GM18867 (cell line): ENCODE measurements around the gene UST.
"Not testable (repeated sequence)": the region's sequence is repeated elsewhere in the genome, so short reads cannot be mapped to it uniquely, and the experiment has no call there.

Source experiments
- ATAC-seq: cut with Tn5 transposase; IDR thresholded peaks from one replicate; pipeline ENCODE4 v1.9.1; 2021; ENCODE audit warnings: mild to moderate bottlenecking, moderate library complexity; ENCODE audit not compliant: unreplicated experiment

UST gene

GRCh38 chr6:148735989-148736388 lies 10.8 kb upstream of the UST start:
- no peak for ATAC-seq

- no peak for ATAC-seq
Measured at GRCh38 chr6:148736774-148737412, 9.9 kb upstream of the UST start.

DNA sequence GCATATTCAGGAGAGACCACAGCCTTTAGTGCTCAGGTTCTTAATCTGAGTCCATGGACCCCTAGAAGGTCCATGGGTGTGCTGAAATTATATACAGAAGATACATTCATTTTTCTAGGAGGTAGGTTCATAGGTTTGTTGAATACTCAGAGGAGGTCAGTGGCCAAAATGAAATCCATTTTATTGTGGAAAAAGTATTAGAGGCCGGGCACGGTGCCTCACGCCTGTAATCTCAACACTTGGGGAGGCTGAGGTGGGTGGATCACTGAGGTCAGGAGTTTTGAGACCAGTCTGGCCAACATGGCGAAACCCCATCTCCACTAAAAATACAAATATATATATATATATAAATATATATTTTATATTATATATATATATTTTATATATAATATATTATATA lies 9.0 kb upstream of the UST start:
- no peak for ATAC-seq

- ATAC-seq: no peak
Measured at GRCh38 chr6:148738946-148739821, 7.6 kb upstream of the UST start.

GRCh38 chr6:148739822-148740128 lies 7.1 kb upstream of the UST start:
- ATAC-seq: no peak

DNA sequence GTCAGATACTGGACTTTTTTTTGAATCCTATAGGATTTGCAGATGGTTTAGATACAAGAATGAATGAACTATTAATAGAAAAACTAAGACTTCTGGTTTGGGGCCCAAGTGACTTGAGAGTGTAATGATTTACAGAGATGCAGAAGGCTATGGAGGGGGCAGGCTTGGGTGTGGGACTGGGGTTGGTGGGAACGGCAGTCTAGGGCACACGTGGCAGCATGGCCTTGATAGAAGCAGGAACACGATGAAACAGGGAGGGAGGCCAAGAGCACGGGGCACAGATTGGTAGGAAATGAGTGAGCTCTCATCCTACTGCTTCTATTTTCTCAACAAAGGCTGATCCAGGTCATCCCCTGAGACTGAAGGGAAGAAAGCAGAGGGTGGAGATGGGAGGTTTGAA lies 3.4 kb upstream of the UST start:
- ATAC-seq: no peak

DNA sequence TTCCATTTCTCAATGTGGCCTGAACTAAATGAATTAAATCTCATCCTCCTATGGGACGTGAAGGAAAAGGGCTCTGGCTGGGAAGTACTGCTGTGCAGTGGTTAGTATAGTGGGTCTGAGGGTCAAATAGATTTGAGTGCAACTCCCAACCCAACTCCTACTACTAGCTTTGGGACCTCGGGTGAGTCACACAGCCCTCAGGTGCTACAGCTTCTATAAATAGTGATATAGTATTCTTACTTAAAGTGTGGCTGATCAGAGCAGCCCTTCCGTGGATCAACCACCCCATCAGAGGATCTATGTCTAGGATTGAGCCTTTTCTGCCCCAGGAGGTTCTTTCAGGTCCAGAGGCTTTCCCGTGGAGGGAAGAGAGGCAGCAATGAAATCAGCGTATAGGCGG lies 904 bp upstream of the UST start:
- no peak for ATAC-seq

DNA sequence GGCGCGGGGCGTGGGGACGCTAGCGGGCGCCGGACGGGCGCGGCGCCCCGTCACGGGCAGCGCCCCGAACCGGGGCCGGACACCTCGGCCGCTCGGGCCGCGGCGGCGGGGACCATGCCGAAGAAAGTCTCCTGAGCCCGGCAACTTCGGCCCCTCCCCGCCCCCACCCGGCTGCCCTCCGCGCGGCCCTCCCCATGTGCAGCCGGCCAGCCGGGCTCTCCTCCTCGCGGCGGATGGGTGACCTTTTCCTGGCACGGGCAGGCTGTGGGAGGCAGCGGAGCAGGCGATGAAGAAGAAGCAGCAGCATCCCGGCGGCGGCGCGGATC lies 278 bp downstream of the UST start:
- peak; percentile 20 for ATAC-seq

- ATAC-seq: peak; percentile 25
Measured at GRCh38 chr6:148747471-148748165, 788 bp downstream of the UST start.

DNA sequence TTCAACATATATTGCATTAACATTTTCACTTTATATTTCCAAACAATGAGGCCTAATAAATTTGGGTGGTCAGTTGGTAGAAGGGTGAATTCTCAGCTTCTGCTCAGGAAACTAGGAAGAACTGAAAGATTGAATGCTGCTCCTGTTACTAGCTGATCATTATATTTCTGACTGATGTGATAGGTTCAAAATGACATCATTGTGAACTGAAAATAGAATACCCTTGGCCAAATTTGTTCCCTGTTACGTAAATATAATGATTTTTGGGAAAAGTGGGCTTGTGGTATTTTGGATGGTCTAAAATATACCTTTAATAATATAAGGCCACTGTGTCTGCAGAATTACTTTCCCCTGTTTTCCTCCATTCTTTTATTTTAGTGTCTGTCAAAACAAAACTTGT lies 2.8 kb downstream of the UST start:
- ATAC-seq: no peak

DNA sequence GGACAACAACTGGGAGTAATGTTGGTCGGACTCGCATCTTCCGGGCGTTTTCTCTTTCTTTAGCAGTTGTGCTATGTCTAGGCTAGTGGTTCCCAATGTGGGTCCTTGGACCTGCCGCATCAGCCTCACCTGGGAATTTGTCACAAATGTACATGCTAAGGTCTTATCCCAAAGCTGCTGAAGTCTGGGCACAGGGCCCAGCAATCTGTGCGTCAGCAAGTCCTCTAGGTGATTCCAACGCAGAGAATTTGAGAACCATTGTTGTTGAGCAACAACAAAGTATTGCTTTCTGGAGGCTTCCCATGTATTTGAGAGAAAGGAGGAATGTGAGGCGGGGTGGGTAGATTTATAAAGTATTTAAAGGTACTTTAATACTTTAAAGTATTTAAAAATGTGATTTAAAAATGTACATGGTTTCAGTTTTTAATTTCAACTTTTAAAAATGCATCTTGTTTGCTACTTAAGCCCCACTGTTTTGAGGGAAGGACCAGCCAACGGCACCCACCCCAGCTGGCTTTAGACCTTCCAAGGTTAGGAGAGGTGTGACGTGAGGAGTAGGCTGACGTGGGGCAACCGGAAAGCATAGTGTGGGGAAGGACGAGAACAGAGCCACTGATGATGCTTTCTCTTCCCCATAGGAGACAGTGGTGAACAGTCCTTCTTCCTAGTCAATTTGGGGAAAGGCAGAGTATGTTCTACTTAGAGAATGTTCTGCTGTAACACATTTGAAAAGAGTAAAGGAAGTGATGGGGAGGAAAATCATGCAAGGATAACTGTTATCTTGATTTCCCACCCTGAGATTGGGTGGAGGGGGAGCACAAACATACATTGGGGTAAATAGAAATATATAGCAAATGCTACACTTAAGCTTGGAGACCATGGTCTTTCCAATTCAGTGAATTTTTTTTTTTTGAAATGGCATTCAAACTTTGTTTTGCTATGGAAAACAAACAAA lies 4.3 kb downstream of the UST start:
- ATAC-seq: no peak

- no peak for ATAC-seq
Measured at GRCh38 chr6:148751793-148752170, 5.0 kb downstream of the UST start.

- ATAC-seq: not testable (repeated sequence)
Measured at GRCh38 chr6:148755379-148755778, 8.5 kb downstream of the UST start.

- no peak for ATAC-seq
Measured at GRCh38 chr6:148757944-148758480, 11.2 kb downstream of the UST start.

- ATAC-seq: peak; percentile 82
Measured at GRCh38 chr6:148758492-148758891, 11.7 kb downstream of the UST start.

DNA sequence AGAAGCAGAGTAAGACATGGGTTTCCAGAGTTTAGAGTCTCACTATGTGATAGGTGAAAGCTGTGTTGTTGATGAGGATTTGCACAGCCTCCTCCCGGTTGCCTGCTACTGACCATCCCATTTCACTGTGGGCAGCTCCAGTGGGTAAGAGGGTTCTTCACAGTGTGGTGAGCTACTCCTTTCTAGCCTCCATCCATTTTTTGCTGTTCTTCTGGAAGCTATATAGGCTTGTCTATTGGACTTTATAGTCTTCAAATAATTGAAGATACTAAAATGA lies 13.4 kb downstream of the UST start:
- no peak for ATAC-seq

GRCh38 chr6:148760568-148761526 lies 14.0 kb downstream of the UST start:
- peak; percentile 34 for ATAC-seq

- ATAC-seq: peak; percentile 0
Measured at GRCh38 chr6:148761527-148762011, 14.7 kb downstream of the UST start.

DNA sequence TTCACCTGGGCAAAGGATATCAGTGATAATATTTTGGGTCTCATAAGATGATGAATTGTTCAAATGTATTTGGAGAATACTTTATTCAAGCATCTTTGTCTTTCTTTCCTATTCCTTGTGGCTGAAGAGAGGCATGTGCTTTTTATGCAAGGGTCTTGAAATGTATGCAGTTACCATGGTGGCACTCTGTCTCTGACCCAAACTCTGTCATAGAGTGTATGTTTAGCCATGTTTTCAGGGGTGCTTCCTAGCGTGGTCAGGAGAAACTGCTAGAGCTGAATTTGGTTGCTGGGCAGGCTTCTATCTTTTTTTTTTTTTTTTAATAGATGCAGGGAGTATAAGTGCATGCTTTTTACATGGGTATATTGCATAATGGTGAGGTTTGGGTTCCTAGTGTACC lies 15.4 kb downstream of the UST start:
- no peak for ATAC-seq
